GM18861 (cell line): ENCODE measurements around the gene DNER.
A peak's percentile ranks its signal among the peaks of the same experiment; 100 is the strongest.
"Not testable (repeated sequence)": the region's sequence is repeated elsewhere in the genome, so short reads cannot be mapped to it uniquely, and the experiment has no call there.

Source experiments
- ATAC-seq: cut with Tn5 transposase; IDR thresholded peaks from one replicate; pipeline ENCODE4 v1.9.1; 2021; ENCODE audit not compliant: unreplicated experiment

The DNER gene

DNA sequence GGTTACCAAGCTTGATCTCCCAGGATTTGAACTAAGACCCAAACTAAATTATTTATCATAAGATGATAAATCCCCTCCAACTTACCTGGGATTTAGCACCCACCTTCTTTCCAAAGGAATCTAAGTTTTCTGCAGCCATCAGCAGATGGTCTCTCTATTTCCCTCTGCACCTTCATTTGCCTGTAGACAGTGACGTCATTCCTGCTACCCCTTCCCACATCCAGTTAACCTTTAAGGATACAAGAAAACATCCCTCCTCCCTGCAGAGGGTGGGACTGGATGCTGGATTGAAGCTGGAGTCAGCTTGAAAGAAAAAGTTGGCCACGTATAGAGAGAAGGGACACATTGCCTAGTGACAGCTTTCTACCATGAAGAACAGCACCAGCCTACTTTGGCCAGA lies 3.7 kb upstream of the DNER start:
- no peak for ATAC-seq

DNA sequence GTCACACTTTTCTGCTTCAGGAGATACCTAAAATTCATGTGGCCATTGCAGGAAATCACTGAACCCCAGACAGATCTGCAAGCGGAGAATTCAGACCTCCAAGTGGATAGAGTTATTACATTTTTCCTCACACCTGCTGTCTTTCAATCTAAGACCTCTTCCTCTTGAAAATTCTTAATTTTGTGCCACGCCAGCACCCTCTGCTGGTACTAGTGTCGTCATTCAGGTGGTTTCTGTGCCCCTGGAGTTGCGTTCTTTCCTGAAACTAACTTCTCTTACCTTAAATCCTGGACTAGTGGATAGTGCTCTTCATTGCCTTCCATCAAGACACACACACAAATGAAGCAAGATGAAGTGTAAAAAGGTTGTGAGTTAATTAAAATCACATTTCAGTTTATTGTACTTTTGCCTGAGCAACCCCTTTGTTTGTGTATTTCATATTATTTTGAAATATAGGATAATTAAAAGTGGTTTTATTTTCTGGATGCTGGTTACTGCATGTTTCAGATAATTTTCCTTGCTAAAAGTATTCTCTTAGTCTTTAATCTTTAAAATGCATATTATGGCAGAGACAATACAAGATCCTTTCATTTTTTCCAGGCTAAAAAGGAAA lies 1.6 kb upstream of the DNER start:
- no peak for ATAC-seq

DNA sequence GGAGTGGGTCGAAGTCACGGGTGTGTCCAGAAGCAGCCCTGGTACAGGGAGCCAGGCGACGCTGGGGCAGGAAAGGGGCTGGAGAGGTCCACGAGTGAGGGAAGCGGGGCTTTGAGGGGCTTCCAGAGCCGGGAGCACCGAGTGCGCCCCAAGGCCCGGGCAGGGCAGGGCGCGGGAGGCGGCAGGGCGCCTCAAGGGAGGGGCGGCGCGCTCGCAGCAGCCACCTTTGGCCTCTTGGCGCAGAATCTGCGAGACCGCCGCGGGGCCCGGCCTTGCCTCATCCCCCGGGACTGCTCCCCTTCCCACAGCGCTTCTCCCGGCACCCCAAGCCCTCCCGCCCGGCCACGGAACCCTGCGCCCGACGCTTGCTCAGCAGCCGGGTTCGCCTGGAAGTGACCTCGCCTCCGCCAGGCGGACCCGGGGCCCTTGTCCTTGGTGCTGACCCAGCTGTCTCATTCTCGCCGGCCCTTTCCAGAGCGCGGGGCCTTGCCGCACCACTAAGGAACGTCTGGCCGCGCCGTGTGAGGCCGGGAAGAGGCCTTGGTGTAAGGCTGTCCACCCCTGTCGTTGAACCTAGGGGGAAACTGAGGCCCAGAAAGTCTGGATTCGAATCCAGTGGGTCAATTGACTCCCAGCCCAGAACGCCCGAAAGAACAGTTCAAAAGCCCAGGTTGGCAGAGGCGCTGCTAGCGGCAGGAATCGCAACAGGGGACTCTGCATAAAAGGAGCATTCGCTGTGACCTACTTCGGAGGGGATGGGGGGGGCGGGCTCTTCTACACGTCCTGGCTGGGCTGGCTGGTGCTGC lies 584 bp upstream of the DNER start:
- peak; percentile 5 for ATAC-seq

DNA sequence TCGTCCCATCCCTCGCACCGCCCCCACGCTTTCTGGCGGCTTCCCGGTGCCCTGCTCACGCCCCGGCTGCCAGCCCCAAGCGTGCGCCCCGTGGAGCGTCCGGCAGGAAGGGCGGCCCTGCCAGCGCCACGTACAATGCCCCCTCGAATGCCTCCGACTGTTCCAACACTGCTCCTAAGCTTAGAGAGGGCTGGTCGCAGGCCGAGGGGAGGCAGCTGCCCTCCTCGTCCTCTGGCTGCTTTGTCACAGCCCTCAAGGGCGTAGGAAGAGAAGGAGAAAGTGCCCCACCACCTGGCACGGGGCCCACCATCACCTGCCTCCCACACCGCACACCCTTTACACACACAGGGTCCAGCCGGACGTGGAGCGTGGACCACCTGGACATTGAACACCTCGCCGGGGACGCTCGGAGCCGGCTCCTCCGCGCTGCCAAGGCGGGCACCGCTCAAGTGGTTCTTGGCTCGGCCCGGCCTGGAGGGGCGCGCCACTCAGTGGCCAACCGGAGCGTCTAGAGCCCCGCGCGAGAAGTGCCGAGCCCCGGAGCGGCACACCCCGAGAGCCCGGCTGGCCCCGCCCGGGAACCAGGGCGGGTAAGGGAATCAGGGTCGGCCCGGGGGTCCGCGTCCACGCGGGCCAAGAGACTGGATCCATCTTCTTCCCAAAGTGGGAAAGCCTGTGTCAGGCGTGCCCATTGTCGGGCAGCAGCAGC lies 830 bp downstream of the DNER start:
- ATAC-seq: no peak

DNA sequence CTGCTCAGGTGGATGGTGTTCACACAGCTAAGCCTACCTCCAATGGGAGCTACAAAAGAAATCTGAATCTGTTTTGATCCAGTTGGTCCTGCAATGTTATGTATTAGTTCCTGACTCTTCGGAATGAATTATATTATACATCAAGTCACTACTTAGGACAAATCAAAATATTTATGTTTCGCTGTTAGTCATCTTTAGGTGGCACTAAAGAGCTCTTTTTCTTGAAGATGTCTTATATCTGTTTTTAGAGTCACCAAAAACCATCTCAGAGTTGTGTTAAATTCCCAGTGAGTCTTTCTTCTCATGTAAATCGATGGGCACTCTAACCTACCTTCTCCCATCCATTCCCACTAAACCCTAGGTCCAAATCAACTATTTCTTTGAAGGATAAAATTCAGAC lies 2.2 kb downstream of the DNER start:
- ATAC-seq: no peak

DNA sequence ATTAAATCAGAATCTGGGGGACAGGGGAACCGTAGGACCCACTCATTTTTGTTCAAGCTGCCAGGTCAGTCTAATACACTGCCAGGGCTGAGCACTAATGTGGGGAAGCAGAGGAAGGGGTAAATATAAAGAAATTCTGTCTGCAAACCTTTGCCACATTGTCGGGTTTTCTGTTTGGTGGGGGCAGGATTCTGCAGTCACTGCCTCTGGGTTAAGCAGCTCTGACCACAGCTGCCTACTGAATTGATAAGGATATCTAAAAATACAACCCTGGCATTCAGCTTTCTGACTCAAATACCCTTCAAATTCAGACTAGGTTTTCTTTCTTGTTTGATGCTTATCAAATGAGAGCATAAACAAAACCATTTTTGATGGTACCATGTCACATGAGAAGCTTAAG lies 6.0 kb downstream of the DNER start:
- no peak for ATAC-seq

DNA sequence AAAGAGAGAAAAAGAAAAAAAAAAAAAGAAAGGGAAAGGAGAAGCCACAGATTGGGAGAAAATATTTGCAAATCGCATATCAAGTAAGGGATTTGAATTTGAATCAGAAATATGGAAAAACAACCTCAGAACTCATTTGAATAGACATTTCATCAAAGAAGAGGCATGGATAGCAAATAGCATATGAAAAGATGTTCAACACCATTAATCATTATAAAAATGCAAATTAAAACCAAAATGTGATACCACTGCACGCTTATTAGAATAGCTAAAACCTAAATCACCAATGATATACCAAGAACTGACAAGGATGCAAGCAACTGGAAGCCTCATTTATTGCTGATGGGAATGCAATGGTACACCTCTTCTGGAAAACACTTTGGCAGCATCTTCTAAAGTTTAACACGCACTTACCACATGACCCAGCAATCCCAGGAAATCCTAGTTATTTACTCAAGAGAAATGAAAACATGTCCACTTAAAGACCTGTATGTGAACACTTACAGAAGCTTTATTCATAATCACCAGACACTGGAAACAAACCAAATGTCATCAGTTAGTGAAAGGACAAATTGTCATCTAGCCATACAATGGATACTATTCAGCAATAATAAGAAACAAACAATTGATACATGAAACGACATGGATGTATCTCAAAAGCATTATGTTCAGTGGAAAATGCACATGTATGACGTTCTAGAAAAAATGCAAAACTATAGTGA lies 10.3 kb downstream of the DNER start:
- no peak for ATAC-seq

DNA sequence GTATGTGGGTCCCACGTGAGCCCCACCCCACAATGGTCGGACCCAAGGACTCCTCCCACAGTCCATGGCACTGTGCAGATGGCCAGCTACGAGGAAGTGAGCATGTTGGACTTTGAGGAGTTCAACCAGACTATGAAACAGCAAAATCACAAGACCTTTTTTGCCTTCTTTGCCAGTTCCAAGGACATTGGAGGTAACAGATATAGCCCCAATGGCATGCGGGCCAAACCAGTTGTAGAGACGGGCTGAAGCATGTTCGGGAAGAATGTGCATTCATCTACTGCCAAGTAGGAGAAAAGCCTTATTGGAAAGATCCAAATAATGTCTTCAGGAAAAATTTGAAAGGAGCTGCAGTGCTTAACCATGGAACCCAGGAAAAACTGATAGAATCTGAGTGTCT lies 12.6 kb downstream of the DNER start:
- ATAC-seq: no peak

DNA sequence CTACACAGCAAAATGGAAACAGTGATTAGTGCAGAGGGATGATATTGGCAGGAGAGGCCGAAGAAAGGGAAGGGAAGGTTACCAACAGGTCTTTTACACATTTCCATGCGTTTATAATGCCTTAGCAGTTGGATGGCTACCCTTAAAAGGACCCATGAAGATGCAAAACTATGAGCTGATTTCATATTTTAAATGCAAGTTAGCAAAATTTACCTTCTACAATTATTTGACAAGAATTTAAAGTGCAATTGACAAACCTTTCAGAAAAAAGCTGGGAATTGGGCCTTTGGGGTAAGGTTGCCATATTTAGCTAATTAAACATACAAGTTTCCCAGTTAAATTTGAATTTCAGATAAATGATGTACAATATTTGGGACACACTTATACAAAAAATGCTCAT lies 13.3 kb downstream of the DNER start:
- no peak for ATAC-seq

DNA sequence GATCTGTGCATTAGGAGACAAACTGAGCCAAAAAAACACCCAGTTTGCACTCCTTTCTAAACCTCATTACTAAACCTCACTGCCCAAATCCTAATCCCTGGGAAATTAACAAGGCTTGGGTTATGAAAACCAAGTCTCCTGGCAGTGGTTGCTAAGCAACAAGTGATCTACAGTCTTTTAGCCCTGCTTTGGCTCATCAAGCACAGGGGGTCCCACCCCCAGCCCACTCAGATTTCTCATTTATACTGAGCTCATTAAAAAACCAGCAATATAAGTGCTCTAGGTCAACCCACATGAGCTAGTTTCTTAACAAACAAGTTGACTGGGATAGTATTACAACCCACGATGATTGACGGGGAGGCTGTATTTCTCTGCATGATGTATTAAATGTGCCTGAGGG lies 18.4 kb downstream of the DNER start:
- ATAC-seq: no peak

DNA sequence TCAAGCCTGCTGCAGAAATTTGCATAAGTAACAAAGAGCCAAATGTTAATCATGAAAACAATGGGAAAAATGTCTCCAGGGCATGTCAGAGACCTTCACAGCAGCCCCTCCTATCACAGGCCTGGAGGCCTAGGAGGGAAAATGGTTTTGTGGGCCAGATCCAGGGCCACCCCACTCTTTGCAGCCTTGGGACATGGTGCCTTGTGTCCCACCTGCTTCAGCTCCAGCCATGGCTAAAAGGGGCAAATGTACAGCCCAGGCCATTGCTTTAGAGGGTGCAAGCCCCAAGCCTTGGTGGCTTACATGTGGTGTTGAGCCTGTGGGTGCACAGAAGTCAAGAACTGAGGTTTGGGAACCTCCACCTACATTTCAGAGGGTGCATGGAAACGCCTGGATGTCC lies 20.5 kb downstream of the DNER start:
- not testable (repeated sequence) for ATAC-seq

DNA sequence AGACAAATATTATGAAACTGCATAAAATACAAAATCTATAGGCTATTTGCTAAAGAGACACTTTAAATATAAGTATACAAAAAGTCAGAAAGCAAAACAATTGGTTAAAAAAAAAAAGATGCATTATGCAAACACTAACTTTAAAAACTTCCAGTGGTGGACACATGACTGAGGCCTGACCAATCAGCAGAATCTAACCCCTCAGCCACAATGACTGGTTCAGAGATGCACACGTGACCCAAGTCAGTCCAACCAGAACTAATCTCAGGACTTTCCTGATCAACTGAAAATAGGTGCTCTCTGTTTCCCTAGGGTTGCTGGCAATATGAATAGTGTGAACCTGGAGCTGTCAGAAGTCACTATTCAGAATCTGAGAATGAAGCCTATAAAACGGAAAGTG lies 22.7 kb downstream of the DNER start:
- ATAC-seq: no peak

DNA sequence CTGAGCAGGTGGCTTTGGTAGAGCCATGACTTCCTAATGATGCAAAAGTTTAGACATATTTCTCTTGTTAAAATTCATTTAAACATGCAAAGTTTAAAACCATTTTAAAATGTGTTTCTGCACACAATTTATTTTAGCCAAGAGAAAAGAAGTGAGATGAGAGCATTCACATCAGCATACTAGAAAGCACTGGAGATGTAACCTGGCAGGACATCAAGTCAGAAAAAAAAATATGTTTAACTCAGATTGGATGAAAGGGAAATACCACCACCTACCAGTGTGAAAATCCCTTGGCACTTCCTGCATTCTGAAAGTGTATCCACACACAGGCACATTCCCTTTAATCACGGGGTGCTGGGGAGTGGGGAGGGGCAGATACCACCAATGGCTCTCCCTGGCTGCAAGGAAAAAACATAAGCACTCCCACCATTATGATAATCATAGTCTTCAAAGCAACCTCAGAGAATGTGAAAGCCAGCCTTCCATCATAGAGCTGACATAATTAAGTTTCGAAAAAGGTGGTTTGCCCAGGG lies 25.0 kb downstream of the DNER start:
- no peak for ATAC-seq

DNA sequence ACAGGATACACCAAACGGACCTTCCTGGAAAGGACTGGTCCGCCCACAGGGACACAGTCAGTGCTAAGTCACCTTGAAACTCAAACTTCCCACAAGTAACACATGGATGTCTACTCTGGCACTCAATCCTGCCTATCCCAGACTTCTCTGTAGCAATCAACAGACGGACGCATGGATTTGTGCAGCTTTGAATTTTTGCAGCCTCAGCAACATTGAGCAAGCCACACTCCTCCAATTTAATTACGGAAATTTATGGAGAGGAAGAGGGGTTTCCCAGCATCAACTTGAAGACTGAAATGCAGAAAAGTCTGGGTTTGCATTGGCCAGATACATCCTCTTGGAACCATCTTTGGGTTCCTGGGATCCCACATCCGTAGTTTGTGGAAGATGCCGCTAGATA lies 26.2 kb downstream of the DNER start:
- ATAC-seq: no peak

DNA sequence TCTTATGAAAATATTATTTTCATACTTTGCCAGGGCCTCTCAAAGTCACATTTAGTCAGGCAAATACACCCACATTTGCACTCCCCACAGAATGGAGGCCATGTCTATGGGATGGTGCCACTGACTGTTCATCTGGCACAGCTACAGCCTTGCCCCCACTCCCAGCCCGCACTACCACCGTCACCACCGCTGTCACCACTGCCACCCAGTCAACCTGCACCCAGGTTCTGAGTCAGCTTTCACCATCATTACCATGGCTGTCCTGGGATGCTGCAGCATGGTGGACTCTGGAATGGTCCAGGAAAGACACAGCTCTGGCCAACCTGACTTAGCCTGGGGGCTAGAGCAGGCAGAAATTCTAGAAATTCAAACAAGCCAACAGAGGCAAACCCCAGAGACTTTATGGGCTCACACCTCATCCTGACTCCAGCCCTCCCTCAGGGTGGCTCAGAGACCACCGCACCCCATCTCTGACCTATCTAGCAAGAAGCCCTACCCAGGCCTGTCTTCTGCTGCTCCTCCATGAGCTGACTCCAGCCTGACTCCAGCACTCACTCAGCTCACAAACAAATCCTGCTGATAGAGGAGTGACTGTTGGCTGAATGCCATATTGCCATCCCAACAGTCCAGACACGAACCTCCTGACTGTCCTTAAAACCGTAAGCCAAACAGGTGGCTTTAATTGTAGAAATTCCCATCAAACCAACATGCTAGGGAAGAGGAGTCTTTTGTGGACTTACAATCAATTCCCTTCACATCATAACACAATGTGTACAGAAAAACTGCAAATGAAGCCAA lies 28.0 kb downstream of the DNER start:
- no peak for ATAC-seq

DNA sequence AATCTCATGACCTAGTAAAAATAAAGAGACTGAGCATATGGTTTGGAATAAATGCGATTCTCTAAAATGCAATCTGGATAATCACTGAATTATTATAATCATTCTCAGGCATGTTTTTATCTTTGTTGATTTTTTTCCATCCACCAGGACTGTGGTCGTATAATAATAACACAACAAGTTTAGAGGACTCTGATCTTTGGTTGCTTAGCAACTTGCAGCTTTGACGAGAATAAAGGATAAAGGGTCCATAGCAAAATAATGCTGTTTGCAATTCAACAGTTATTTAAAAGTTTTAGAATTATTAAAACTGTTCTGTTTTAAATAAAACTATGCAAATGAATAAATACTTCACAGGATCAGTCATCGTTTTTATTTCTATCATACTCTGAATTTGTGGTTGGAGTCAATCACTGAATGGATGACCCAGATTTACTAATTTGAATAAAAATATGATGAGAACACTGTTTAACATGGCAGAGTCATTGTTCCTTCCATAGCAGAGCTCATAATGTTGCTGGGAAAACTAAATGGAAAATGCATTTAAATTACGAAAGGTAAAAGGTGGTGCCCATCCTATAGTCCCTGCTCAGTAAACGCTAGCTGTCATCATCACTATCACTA lies 29.3 kb downstream of the DNER start:
- no peak for ATAC-seq

DNA sequence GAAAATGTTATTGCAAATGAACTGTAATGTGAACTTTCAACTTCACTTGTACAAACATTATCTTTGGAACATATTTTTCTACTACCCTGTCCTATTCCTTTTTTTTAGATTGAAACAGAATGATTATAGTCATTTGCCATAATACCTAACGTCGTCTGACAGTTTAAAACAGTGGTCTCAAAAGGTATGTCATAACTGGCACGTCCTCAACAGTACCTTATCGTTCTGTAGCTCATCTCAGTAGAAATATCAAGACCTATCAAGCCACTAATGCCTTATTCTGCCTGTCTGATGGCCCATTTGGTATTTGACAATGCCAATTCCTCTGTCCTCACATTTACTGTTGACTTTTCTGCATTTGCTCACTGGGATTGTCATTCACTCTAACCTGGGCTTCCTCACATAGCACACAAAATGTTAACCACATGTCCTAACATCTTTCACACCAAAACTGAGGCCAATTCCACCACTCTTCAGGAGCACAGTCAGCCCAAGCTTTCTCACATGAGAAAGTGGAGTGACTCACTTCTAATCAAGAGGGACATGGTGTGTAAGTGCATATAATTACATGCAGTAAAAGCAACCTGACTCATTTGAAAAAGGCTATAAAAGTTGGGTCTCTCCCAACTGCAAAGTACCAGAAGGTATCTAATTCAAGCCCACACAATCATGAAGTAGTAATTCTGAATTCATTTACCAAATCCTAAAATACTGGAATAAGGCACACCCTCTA lies 34.8 kb downstream of the DNER start:
- ATAC-seq: no peak

DNA sequence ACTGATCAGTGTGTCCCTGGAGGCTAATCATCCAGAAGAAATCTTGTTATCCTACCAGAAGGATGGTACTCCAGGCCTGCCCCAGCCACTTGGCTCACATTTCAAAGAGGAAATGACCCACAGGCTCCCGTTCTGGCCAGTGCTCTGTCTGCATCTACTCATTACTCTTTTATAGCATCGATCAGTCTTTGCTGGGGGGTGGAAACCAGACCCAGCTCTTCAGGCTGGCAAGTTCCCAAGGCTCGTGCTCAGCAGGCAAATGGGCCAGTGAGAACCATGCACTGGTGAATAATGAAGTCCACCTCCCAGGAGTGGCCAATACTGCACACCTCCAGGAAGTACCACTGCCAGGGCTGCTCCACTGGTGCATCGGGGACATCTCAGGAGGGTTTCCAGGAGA lies 38.8 kb downstream of the DNER start:
- no peak for ATAC-seq

DNA sequence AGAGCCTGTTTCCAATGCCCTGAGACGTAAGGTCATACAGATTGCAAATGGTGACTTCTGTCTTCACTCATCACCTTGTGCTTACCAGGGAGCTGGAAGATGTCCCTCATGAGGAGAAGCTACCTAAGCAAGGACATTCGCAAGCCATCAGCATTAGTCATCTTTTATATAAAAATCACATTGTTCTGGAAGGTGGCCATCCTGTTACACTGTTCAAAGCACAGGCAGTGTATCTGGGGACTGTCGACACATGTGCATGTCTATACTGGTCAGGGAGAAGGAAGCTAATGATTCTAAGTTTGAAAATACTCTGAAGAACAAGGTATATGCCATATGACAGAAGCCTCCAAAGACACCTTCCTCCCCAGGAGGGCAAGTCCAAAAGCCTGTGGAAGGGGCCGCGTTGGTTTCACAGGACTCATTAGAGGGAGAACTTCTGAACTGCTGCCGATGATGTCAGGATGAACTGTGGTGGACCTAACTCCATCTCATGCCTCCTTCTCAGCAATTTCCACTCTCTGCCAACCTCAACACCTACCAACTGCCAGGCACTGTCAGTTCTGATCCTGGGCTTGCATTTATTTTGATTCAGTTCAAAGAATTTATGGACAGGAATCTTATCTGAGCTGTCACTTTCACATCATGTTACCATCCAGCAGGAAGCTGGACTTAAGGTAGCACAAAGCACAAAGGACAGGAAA lies 39.4 kb downstream of the DNER start:
- no peak for ATAC-seq
